Stimulated activated naive B cell treated with anti-CD40 and anti-IgM and Interleukin-4, amounts not matched to agents 10 μg/mL and 1 μg/mL and 100 μg/mL, for 72 hours (primary cell): ENCODE data around the gene FAM89B.

ENCODE experiments used
- ATAC-seq, 2 donors: fragments of 150-1000 bp; cut with Tn5 transposase; replicated peaks; 2 replicates each; pipeline ENCODE4 v1.10.0; 2021; ENCODE audit warnings: moderate library complexity in 1 of 2
- DNase-seq: peaks from one replicate; pipeline ENCODE4 v3.0.0; 2021
- H3K27ac Mint-ChIP-seq: one replicate; pipeline ENCODE4 v1.8.0; 2022; ENCODE audit warnings: mild to moderate bottlenecking, mixed read lengths
- H3K27me3 Mint-ChIP-seq, 2 donors: one replicate each; pipeline ENCODE4 v1.8.0; 2022; ENCODE audit warnings: mixed read lengths in 2 of 2
- H3K36me3 Mint-ChIP-seq, 2 donors: one replicate each; pipeline ENCODE4 v1.8.0; 2022; ENCODE audit warnings: mixed read lengths in 2 of 2, mild to moderate bottlenecking in 1 of 2
- H3K4me1 Mint-ChIP-seq, 2 donors: one replicate each; pipeline ENCODE4 v1.8.0; 2022; ENCODE audit warnings: mixed read lengths in 2 of 2, mild to moderate bottlenecking in 1 of 2
- H3K4me3 Mint-ChIP-seq, 2 donors: one replicate each; pipeline ENCODE4 v1.8.0; 2022; ENCODE audit warnings: mild to moderate bottlenecking in 2 of 2, mixed read lengths in 2 of 2, moderate library complexity in 1 of 2
- H3K9me3 Mint-ChIP-seq, 2 donors: one replicate each; pipeline ENCODE4 v1.8.0; 2022; ENCODE audit warnings: mixed read lengths in 2 of 2, mild to moderate bottlenecking in 1 of 2

The FAM89B gene

GRCh38 chr11:65606876-65607613 lies 34.7 kb downstream of the FAM89B start:
- Mint-ChIP-seq H3K4me1 (peaks cover 36 to 48% of the 10 kb centered on the region in 2 donors), H3K4me3 (no peak overlapping the region), H3K36me3 (peaks cover 53 to 72% of the 10 kb centered on the region in 2 donors), H3K9me3 (no peaks in the 10 kb centered on the region), H3K27me3 (no peaks in the 10 kb centered on the region), H3K27ac (no peak overlapping the region)
- ATAC-seq, result peak in 1 of 2 donors; percentile 46
- no peak for DNase-seq

- Mint-ChIP-seq H3K9me3 (no peaks in the 10 kb centered on the region), H3K27ac (peak overlapping the region; percentile 20), H3K27me3 (no peaks in the 10 kb centered on the region), H3K36me3 (peaks cover 53 to 72% of the 10 kb centered on the region in 2 donors), H3K4me1 (peaks cover 43 to 52% of the 10 kb centered on the region in 2 donors), H3K4me3 (no peak overlapping the region)
- ATAC-seq, result no peak
- no peak for DNase-seq
Measured at GRCh38 chr11:65607614-65608426, 35.5 kb downstream of the FAM89B start.

- ATAC-seq (no peak), DNase-seq (no peak)
- H3K4me1 Mint-ChIP-seq, result peaks cover 41 to 48% of the 10 kb centered on the region in 2 donors
- H3K4me3 Mint-ChIP-seq, result no peak overlapping the region
- H3K9me3 Mint-ChIP-seq, result no peaks in the 10 kb centered on the region
- H3K36me3 Mint-ChIP-seq, result peaks cover 42 to 73% of the 10 kb centered on the region in 2 donors
- H3K27me3 Mint-ChIP-seq, result no peaks in the 10 kb centered on the region
- H3K27ac Mint-ChIP-seq, result peak overlapping the region; percentile 9
Measured at GRCh38 chr11:65609229-65609628, 36.9 kb downstream of the FAM89B start.

GRCh38 chr11:65609665-65610064 lies 37.3 kb downstream of the FAM89B start:
- H3K36me3 Mint-ChIP-seq, result peaks cover 41 to 71% of the 10 kb centered on the region in 2 donors
- no peaks in the 10 kb centered on the region for H3K9me3 Mint-ChIP-seq
- H3K27ac Mint-ChIP-seq, result peak overlapping the region; percentile 94
- ATAC-seq (no peak), DNase-seq (no peak)
- H3K27me3 Mint-ChIP-seq, result no peaks in the 10 kb centered on the region
- no peak overlapping the region for H3K4me3 Mint-ChIP-seq
- peaks cover 41 to 48% of the 10 kb centered on the region in 2 donors for H3K4me1 Mint-ChIP-seq

GRCh38 chr11:65610404-65610803 lies 38.1 kb downstream of the FAM89B start:
- Mint-ChIP-seq H3K9me3 (no peaks in the 10 kb centered on the region), H3K4me1 (peaks cover 41 to 48% of the 10 kb centered on the region in 2 donors), H3K4me3 (peak overlapping the region in 1 of 2 donors; percentile 80)

GRCh38 chr11:65611028-65611757 lies 38.9 kb downstream of the FAM89B start:
- ATAC-seq (no peak), DNase-seq (no peak)
- H3K4me1 Mint-ChIP-seq, result peaks cover 39 to 49% of the 10 kb centered on the region in 2 donors
- H3K4me3 Mint-ChIP-seq, result peak overlapping the region; percentile 80 to 90
- peak overlapping the region; percentile 94 for H3K27ac Mint-ChIP-seq
- no peaks in the 10 kb centered on the region for H3K27me3 Mint-ChIP-seq
- H3K36me3 Mint-ChIP-seq, result peaks cover 35 to 59% of the 10 kb centered on the region in 2 donors
- no peaks in the 10 kb centered on the region for H3K9me3 Mint-ChIP-seq

More at GRCh38 chr11:65610404-65610803, 38.1 kb downstream of the FAM89B start:
- H3K36me3 Mint-ChIP-seq, result peaks cover 38 to 63% of the 10 kb centered on the region in 2 donors
- no peaks in the 10 kb centered on the region for H3K27me3 Mint-ChIP-seq
- no peak for DNase-seq
- H3K27ac Mint-ChIP-seq, result peak overlapping the region; percentile 94
- ATAC-seq, result no peak

- DNase-seq, result no peak
- peaks cover 37 to 59% of the 10 kb centered on the region in 2 donors for H3K36me3 Mint-ChIP-seq
Measured at GRCh38 chr11:65611758-65612603, 39.6 kb downstream of the FAM89B start.

GRCh38 chr11:65612691-65613090 lies 40.4 kb downstream of the FAM89B start:
- no peaks in the 10 kb centered on the region for H3K27me3 Mint-ChIP-seq
- DNase-seq (no peak), ATAC-seq (no peak)
- peak overlapping the region; percentile 85 to 90 for H3K4me3 Mint-ChIP-seq
- no peaks in the 10 kb centered on the region for H3K9me3 Mint-ChIP-seq
- H3K36me3 Mint-ChIP-seq, result peaks cover 37 to 61% of the 10 kb centered on the region in 2 donors
- peaks cover 45 to 64% of the 10 kb centered on the region in 2 donors for H3K4me1 Mint-ChIP-seq
- H3K27ac Mint-ChIP-seq, result peak overlapping the region; percentile 93

More at GRCh38 chr11:65611758-65612603, 39.6 kb downstream of the FAM89B start:
- H3K4me1 Mint-ChIP-seq, result peaks cover 42 to 57% of the 10 kb centered on the region in 2 donors
- no peaks in the 10 kb centered on the region for H3K27me3 Mint-ChIP-seq
- ATAC-seq, result no peak
- H3K9me3 Mint-ChIP-seq, result no peaks in the 10 kb centered on the region
- peak overlapping the region; percentile 85 to 90 for H3K4me3 Mint-ChIP-seq
- peak overlapping the region; percentile 93 for H3K27ac Mint-ChIP-seq

GRCh38 chr11:65613091-65613928 lies 41.0 kb downstream of the FAM89B start:
- H3K4me1 Mint-ChIP-seq, result peaks cover 45 to 67% of the 10 kb centered on the region in 2 donors
- H3K4me3 Mint-ChIP-seq, result peak overlapping the region; percentile 85 to 90
- H3K27me3 Mint-ChIP-seq, result no peaks in the 10 kb centered on the region
- H3K27ac Mint-ChIP-seq, result peak overlapping the region; percentile 90
- ATAC-seq, result no peak
- DNase-seq, result no peak
- peaks cover 37 to 61% of the 10 kb centered on the region in 2 donors for H3K36me3 Mint-ChIP-seq
- no peaks in the 10 kb centered on the region for H3K9me3 Mint-ChIP-seq

- DNase-seq, result peak; percentile 100
- ATAC-seq, result peak; percentile 85 to 87
- Mint-ChIP-seq H3K27me3 (no peaks in the 10 kb centered on the region), H3K4me3 (peak within 1 kb of the TSS; percentile 85 to 90), H3K4me1 (peaks cover 33 to 58% of the 10 kb centered on the region in 2 donors), H3K36me3 (peaks cover 35 to 62% of the 10 kb centered on the region in 2 donors), H3K9me3 (no peaks in the 10 kb centered on the region), H3K27ac (peak within 1 kb of the TSS; percentile 98)
Measured at GRCh38 chr11:65615229-65615949, 43.1 kb downstream of the FAM89B start, which contains the start of gene PCNX3. Gene PCNX3, plus strand, starts transcription at chr11:65615776. Its CDS starts 536 bp downstream, at chr11:65616312.

GRCh38 chr11:65615950-65616574 lies 43.7 kb downstream of the FAM89B start:
- DNase-seq (no peak), ATAC-seq (peak; percentile 2 to 6)
- Mint-ChIP-seq H3K4me3 (peak overlapping the region; percentile 85 to 90), H3K27ac (peak overlapping the region; percentile 98), H3K9me3 (no peaks in the 10 kb centered on the region), H3K27me3 (no peaks in the 10 kb centered on the region), H3K4me1 (peaks cover 27 to 51% of the 10 kb centered on the region in 2 donors), H3K36me3 (peaks cover 30 to 57% of the 10 kb centered on the region in 2 donors)
